Cardiac ventricle fibroblast (primary cell): Measurements from ENCODE around the gene SLC35E1. TPM values are rescaled to one million over a fixed set of nuclear protein-coding genes. Genes with fewer than 3 reads are reported as not detected.

Experiments used
- total RNA-seq: library from RNA; depleted of rRNA; stranded (reverse); fragments of >200 nt; gene quantifications from 2 replicates; pipeline ENCODE4 v1.2.3, GENCODE V29; 2015

SLC35E1 gene
- total RNA-seq, result 31.8 and 53.2 TPM in 2 replicates

DNA sequence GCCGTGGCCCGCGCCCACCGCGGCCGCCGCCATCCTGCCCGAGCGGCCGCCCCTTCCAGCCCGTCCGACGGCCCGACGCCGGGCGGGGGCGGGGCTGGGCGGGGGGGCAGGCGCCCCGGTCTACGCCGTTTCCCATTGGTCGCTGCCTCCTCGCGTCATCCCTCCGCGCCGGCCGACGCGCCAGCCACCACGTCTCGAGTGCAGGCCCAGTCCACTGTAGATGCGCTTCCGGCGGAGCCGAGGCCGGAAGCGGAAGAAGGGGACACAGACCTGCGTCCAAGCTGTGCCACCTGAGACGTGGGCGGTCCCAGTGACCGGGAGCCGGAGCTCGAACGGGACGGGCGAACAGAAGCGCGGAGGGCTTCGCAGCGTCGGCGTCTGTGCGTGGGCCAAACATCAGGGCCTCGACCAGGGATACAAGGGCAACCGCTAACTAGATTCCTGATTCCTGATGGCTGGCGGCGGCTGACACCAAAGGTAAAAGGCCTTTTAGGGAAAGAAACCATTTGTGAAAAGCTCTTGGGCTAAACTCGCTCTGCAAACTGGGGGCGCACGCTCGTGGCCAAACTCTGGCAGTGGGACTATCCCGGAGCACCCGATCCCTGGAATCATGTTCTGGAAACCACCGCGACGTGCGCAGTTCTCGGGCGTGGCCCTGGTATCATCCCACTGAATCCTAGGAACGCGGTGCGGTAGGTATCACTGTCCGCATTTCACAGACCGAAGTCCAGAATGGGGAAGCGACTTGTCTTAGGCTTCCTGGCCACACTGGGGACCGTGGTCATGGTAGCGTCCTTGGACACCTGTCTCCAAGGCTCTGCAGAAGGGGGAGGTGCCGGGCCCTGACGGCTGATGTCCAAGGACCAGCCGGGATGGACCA lies at the start of gene SLC35E1:
SLC35E1 (minus strand) TSS at position 84 of the 880 bp plus-strand sequence; CDS start at position 33, 51 bp downstream.

DNA sequence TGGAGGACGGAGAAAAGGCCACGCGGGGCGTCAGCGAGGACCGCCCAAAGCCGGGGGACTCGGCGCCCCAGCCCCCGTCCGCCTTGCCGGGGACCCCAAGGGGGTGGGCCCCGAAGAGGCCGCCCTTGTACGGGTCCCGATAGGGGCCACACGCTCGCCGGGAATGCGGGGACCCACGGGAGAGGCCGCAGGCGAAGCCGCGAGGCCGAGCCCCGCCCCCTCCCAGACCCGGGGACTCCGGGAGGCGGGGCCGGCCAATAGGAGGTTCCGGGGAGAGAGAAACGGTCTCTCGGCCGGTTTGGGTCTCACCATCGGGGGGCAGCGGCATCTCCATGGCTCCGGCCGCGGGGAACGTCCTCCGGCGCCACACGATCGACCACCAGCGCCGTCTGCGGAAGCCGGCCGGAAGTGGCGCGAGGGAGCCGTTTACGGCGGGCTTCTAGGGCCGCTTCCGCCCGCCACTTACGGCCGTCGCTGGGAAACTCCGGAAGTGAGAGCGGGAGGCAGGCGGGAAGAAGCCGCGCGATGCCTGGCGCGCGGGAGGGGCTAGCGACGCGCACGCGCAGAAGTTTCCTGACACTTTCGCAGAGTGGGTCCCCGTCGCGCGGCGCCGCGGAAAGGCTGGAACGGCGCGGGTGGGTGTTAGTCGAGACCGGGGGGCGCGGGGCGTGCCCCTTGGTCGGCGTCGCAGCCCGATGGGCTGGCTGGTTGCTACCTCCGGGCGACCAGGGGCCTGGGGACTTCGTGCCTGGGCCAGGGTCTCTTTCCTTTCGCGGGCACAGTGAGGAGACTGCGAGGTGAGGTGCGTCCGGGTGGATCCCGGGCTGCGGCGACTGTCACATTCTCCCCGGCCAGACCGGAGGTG lies 29.9 kb downstream of the SLC35E1 start, which contains the start of gene CHERP:
CHERP (minus strand) TSS at position 393 of the 865 bp plus-strand sequence; CDS start at position 334, 59 bp downstream.

Other genes starting within 250 kb of the SLC35E1 start
- 1.4 and 2.4 TPM in 2 replicates for gene KLF2, start 247.6 kb downstream of the SLC35E1 start, total RNA-seq
- 8.2 and 15.7 TPM in 2 replicates for gene EPS15L1, start 100.4 kb downstream of the SLC35E1 start, total RNA-seq
- not detected in 2 replicates for gene CALR3, start 76.2 kb downstream of the SLC35E1 start, total RNA-seq
- 3.6 and 5.9 TPM in 2 replicates for gene C19orf44, start 76.0 kb downstream of the SLC35E1 start, total RNA-seq
- 8.9 and 10.9 TPM in 2 replicates for gene CHERP, start 30.0 kb downstream of the SLC35E1 start, total RNA-seq
- 5.3 and 7.4 TPM in 2 replicates for gene MED26, start 55.8 kb upstream of the SLC35E1 start, total RNA-seq
- gene SMIM7, start 87.7 kb upstream of the SLC35E1 start, total RNA-seq, result 96.5 and 112 TPM in 2 replicates
- gene TMEM38A, start 88.7 kb upstream of the SLC35E1 start, total RNA-seq, result 1.3 and 3.6 TPM in 2 replicates
- gene NWD1, start 147.4 kb upstream of the SLC35E1 start, total RNA-seq, result not detected in 2 replicates